HepG2 (cell line): ENCODE measurements around the gene AKT3. TPM values are rescaled to one million over a fixed set of nuclear protein-coding genes. Genes with fewer than 3 reads are reported as not detected.

ENCODE experiments used
- ATAC-seq: fragments of 200-7000 bp; cut with Tn5 transposase; 3 replicates; pipeline ENCODE4 v1.9.1; 2020; ENCODE audit warnings: mild to moderate bottlenecking, moderate library complexity
- BruUV-seq: library from RNA; stranded (reverse); fragments of 400-500 nt; replicated peaks from 2 replicates; lab custom pipeline; 2021; lab: Mats Ljungman, UMichigan
- CTCF ChIA-PET: fragments of 300-600 bp; formaldehyde crosslinking; extraction: SDS; loops from one replicate; lab custom pipeline; 2021; ENCODE audit warnings: low total read pairs, inconsistent platforms, low intra/inter-chr PET ratio; lab: Yijun Ruan, JAX
- POLR2A ChIA-PET: fragments of 350-600 bp; sonication (Branson Sonifier 250); formaldehyde crosslinking; loops from one replicate; lab custom pipeline; 2020; ENCODE audit warnings: antibody characterized with exemption, inconsistent platforms; lab: Yijun Ruan, JAX
- DNase-seq: peaks from one replicate; pipeline ENCODE4 v3.0.0-alpha.2; 2015; ENCODE audit warnings: low spot score
- FAIRE-seq: peaks from 3 replicates; lab custom pipeline; 2011; peaks lifted over from hg19 to GRCh38; lab: Jason Lieb, UNC
- H2AFZ ChIP-seq: one replicate; pipeline ENCODE4 v1.6.1; 2011; ENCODE audit warnings: low read length, inconsistent platforms
- H3K27ac ChIP-seq: fragments of 300-600 bp; 3 replicates; pipeline ENCODE4 v1.8.0; 2011; ENCODE audit warnings: mixed run types, mild to moderate bottlenecking, mixed read lengths, low read length, inconsistent platforms; ENCODE audit not compliant: insufficient read depth; ENCODE audit errors: extremely low read length
- H3K27me3 ChIP-seq, 2 experiments: fragments of 200-600 bp in 1 of 2; 2 replicates in 1 of 2; 3 replicates in 1 of 2; pipeline versions ENCODE4 v1.6.0 to v1.8.0; 2011; ENCODE audit warnings: low read length in 2 of 2, mild to moderate bottlenecking in 2 of 2, moderate library complexity in 2 of 2, inconsistent platforms in 1 of 2; ENCODE audit not compliant: insufficient read depth in 2 of 2, control insufficient read depth in 1 of 2
- H3K36me3 ChIP-seq, 2 experiments: fragments of 200-600 bp in 1 of 2; replicated peaks in 1 of 2; 2 replicates in 1 of 2; 3 replicates in 1 of 2; pipeline versions ENCODE4 v1.5.1 to v1.8.0; 2011; ENCODE audit warnings: low read length in 2 of 2, inconsistent platforms in 1 of 2; ENCODE audit not compliant: insufficient read depth in 2 of 2, control insufficient read depth in 1 of 2
- H3K4me1 ChIP-seq: 2 replicates; pipeline ENCODE4 v1.5.1; 2012; ENCODE audit warnings: low read length, inconsistent platforms; ENCODE audit not compliant: insufficient read depth
- H3K4me2 ChIP-seq: 2 replicates; pipeline ENCODE4 v1.6.0; 2011; ENCODE audit warnings: low read depth, low read length, inconsistent platforms
- H3K4me3 ChIP-seq, 3 experiments: fragments of 200-600 bp in 1 of 3; sonication (generic), shearing (Covaris generic) in 1 of 3; replicated peaks in 1 of 3; 2 replicates each; pipeline ENCODE4 v1.5.1; 2011 to 2016; ENCODE audit warnings: low read length in 3 of 3, inconsistent platforms in 2 of 3, low read depth in 2 of 3, mild to moderate bottlenecking in 2 of 3, control low read depth in 1 of 3, mixed read lengths in 1 of 3; ENCODE audit not compliant: insufficient read depth in 1 of 3
- H3K79me2 ChIP-seq: one replicate; pipeline ENCODE4 v1.6.1; 2011; ENCODE audit warnings: low read length, inconsistent platforms; ENCODE audit not compliant: insufficient read depth
- H3K9ac ChIP-seq: 2 replicates; pipeline ENCODE4 v1.6.0; 2011; ENCODE audit warnings: mild to moderate bottlenecking, low read depth, low read length, inconsistent platforms; ENCODE audit not compliant: insufficient read depth
- H3K9me3 ChIP-seq: 2 replicates; pipeline ENCODE4 v1.5.1; 2012; ENCODE audit warnings: mild to moderate bottlenecking, low read length
- H4K20me1 ChIP-seq: 2 replicates; pipeline ENCODE4 v1.6.0; 2011; ENCODE audit warnings: inconsistent platforms, mild to moderate bottlenecking, low read length, moderate library complexity; ENCODE audit not compliant: insufficient read depth
- ARNT ChIP-seq: fragments of 450-650 bp; IDR thresholded peaks from 2 replicates; pipeline ENCODE4 v1.6.1; 2017
- ARNT2 ChIP-seq: sonication (generic); formaldehyde crosslinking; IDR thresholded peaks from 2 replicates; pipeline ENCODE4 v1.8.0; 2022; ENCODE audit warnings: mild to moderate bottlenecking, low read depth, missing genetic modification reagents, moderate library complexity
- EP300 ChIP-seq, 3 experiments: sonication (generic) in 1 of 3; formaldehyde crosslinking in 1 of 3; IDR thresholded peaks; 2 replicates each; pipeline versions ENCODE4 v1.5.1 to v1.6.1; 2011 to 2020; ENCODE audit warnings: low read depth in 2 of 3, low read length in 2 of 3, borderline replicate concordance in 1 of 3, improper control_type of control experiment in 1 of 3, mild to moderate bottlenecking in 1 of 3, missing genetic modification reagents in 1 of 3, moderate library complexity in 1 of 3
- ETV6 ChIP-seq: sonication (generic); formaldehyde crosslinking; conservative IDR thresholded peaks from 2 replicates; pipeline ENCODE4 v1.4.0; 2020; ENCODE audit warnings: missing genetic modification reagents
- GATA4 ChIP-seq: sonication (generic); IDR thresholded peaks from 2 replicates; pipeline ENCODE4 v1.6.1; 2016; ENCODE audit warnings: antibody characterized with exemption, low read depth, borderline replicate concordance
- HNF4A ChIP-seq: sonication (generic); formaldehyde crosslinking; IDR thresholded peaks from 2 replicates; pipeline ENCODE4 v1.4.0; 2020; ENCODE audit warnings: missing genetic modification reagents
- NR3C1 ChIP-seq: sonication (generic); formaldehyde crosslinking; IDR thresholded peaks from 2 replicates; pipeline ENCODE4 v1.4.0; 2020; ENCODE audit warnings: missing genetic modification reagents
- SOX6 ChIP-seq, 2 experiments: fragments of 450-650 bp in 1 of 2; sonication (generic) in 1 of 2; formaldehyde crosslinking in 1 of 2; IDR thresholded peaks; 2 replicates each; pipeline versions ENCODE4 v1.4.0 to v1.6.1; 2017 to 2020; ENCODE audit warnings: antibody characterized with exemption in 1 of 2, mild to moderate bottlenecking in 1 of 2, missing genetic modification reagents in 1 of 2
- ZBTB8A ChIP-seq: sonication (generic); formaldehyde crosslinking; IDR thresholded peaks from 2 replicates; pipeline ENCODE4 v1.4.0; 2020; ENCODE audit warnings: mild to moderate bottlenecking, low read depth, missing genetic modification reagents, borderline replicate concordance
- ZFP36L1 ChIP-seq: sonication (generic); formaldehyde crosslinking; IDR thresholded peaks from 2 replicates; pipeline ENCODE4 v1.8.0; 2022; ENCODE audit warnings: mild to moderate bottlenecking, missing genetic modification reagents, moderate library complexity
- ZNF207 ChIP-seq: fragments of 450-650 bp; IDR thresholded peaks from 2 replicates; pipeline ENCODE4 v1.6.1; 2016; ENCODE audit warnings: antibody characterized with exemption, borderline replicate concordance
- ZNF414 ChIP-seq: sonication (generic); formaldehyde crosslinking; IDR thresholded peaks from 2 replicates; pipeline ENCODE4 v1.5.0; 2020; ENCODE audit warnings: missing genetic modification reagents
- ZNF691 ChIP-seq: sonication (generic); formaldehyde crosslinking; IDR thresholded peaks from 2 replicates; pipeline ENCODE4 v1.4.0; 2020; ENCODE audit warnings: missing genetic modification reagents, low read depth, mild to moderate bottlenecking, borderline replicate concordance
- WGBS: methylation state at CpG from one replicate; pipeline ENCODE4 v1.1.6; 2017; ENCODE audit warnings: low lambda C conversion rate; 5-methylcytosine and 5-hydroxymethylcytosine counted together
- in situ Hi-C: cut with HindIII; loops from 2 replicates; pipeline ENCODE4 v1.10.0; 2017; ENCODE audit warnings: low pct_unique_long_range_greater_than_20kb; ENCODE audit not compliant: extremely low pct_ligation_motif_present
- intact Hi-C: fragments of 100-400 bp; cut with micrococcal nuclease; formaldehyde crosslinking; loops from one replicate; pipeline ENCODE4 v1.10.0; 2022; ENCODE audit not compliant: unreplicated experiment
- polyA plus RNA-seq, 8 experiments: library from polyadenylated mRNA; depleted of rRNA in 3 of 8; stranded (reverse) in 7 of 8; unstranded in 1 of 8; fragments of >200 nt; fragmentation: Illumina TruSeq in 4 of 8; extraction: Trizol in 4 of 8; gene quantifications; 2 replicates each; pipeline versions ENCODE4 v1.2.1 to v1.2.3, GENCODE V29; 2011 to 2016; ENCODE audit warnings: low read depth in 4 of 8, missing spikeins in 1 of 8, mixed read lengths in 1 of 8; ENCODE audit not compliant: insufficient read depth in 1 of 8
- total RNA-seq, 5 experiments: library from RNA; depleted of rRNA; stranded (reverse); fragments of >200 nt; fragmentation: Illumina TruSeq; extraction: Trizol; gene quantifications; 2 replicates each; pipeline ENCODE4 v1.2.3, GENCODE V29; 2016; ENCODE audit warnings: low read depth in 1 of 5

Gene AKT3
- total and polyA plus RNA-seq, 2 of the 13 experiments (the other 11 are each of a cell fraction or from before 2014, with no cell fraction given), result 0.07 TPM

GRCh38 chr1:243455760-243456651, 394.0 kb downstream of the AKT3 start (continued):
- TF ChIP-seq SOX6 (IDR thresholded peaks at IDR 0.05), result no peak
- 0 out of 2 replicates have a peak, but pooled peaks have one; percentile 13 for TF ChIP-seq SOX6 (CRISPR knock-in tag; IDR thresholded peaks at IDR 0.05)
- peak in 1 of 2 experiments; percentile 27; a peak in 1 of 4 replicates for TF ChIP-seq EP300 (IDR thresholded peaks at IDR 0.05; ENCODE audit: low read depth in 2 of 2, low read length in 2 of 2)
- no peak for TF ChIP-seq EP300 (CRISPR knock-in tag; IDR thresholded peaks at IDR 0.05; ENCODE audit: borderline replicate concordance)

GRCh38 chr1:243454328-243454997, 395.6 kb downstream of the AKT3 start:
- Histone ChIP-seq H3K79me2 (no peaks in the 10 kb centered on the region), H3K27ac (no peak overlapping the region), H3K36me3 (no peaks in the 10 kb centered on the region), H2AFZ (no peak overlapping the region), H3K9me3 (no peaks in the 10 kb centered on the region), H4K20me1 (no peaks in the 10 kb centered on the region), H3K4me3 (no peak overlapping the region), H3K9ac (no peak overlapping the region), H3K27me3 (no peaks in the 10 kb centered on the region; a peak in 1 of 5 replicates), H3K4me2 (no peak overlapping the region), H3K4me1 (peaks cover 25% of the 10 kb centered on the region)
- intact Hi-C loops (no loop called here), in situ Hi-C loops (no loop called here)
- ChIA-PET CTCF (no interaction called here), POLR2A (no interaction called here)
- WGBS, result 73% methylated on average over 17 of the region's 17 CpGs
- TF ChIP-seq SOX6 (IDR thresholded peaks at IDR 0.05) (no peak), SOX6 (CRISPR knock-in tag; IDR thresholded peaks at IDR 0.05) (peak; percentile 19; the same call in 1 of the 2 replicates), ZNF414 (CRISPR knock-in tag) (no peak), ZNF691 (no peak), ZFP36L1 (no peak), ZBTB8A (no peak), ARNT (no peak), ZNF207 (no peak), HNF4A (CRISPR knock-in tag) (peak; percentile 34; the same call in 1 of the 2 replicates), GATA4 (no peak), NR3C1 (CRISPR knock-in tag) (no peak), ETV6 (no peak), ARNT2 (CRISPR knock-in tag) (no peak)
- ATAC-seq (peak; percentile 95), DNase-seq (peak; percentile 18), FAIRE-seq (peak; percentile 63)
- BruUV-seq, result no TSS peak
